Suprapubic skin (tissue), 4 donors: ENCODE data around the gene SFMBT1. TPM values are rescaled to one million over a fixed set of nuclear protein-coding genes. Genes with fewer than 3 reads are reported as not detected.

Source experiments
- DNase-seq, 2 donors: peaks; one replicate each; pipeline ENCODE4 v3.0.0-alpha.2; 2019; ENCODE audit warnings: low spot score in 2 of 2
- H3K27ac ChIP-seq: fragments of 200-600 bp; sonication (generic); one replicate; pipeline ENCODE4 v1.5.1; 2019
- H3K27me3 ChIP-seq: fragments of 200-600 bp; sonication (generic); one replicate; pipeline ENCODE4 v1.5.1; 2019
- H3K36me3 ChIP-seq: fragments of 200-600 bp; sonication (generic); one replicate; pipeline ENCODE4 v1.5.1; 2019
- H3K4me1 ChIP-seq: fragments of 200-600 bp; sonication (generic); one replicate; pipeline ENCODE4 v1.5.1; 2019
- H3K4me3 ChIP-seq: fragments of 200-600 bp; sonication (generic); one replicate; pipeline ENCODE4 v1.5.1; 2019; ENCODE audit warnings: mild to moderate bottlenecking
- H3K9me3 ChIP-seq: fragments of 200-600 bp; sonication (generic); one replicate; pipeline ENCODE4 v1.5.1; 2019
- EP300 ChIP-seq: sonication (generic); formaldehyde crosslinking; IDR thresholded peaks from one replicate; pipeline ENCODE4 v1.6.1; 2017; ENCODE audit warnings: antibody characterized with exemption
- POLR2A ChIP-seq, 2 donors: fragments of 450-650 bp; IDR thresholded peaks; one replicate each; pipeline ENCODE4 v1.6.1; 2017; ENCODE audit warnings: antibody characterized with exemption in 2 of 2, mild to moderate bottlenecking in 2 of 2, moderate library complexity in 2 of 2
- POLR2AphosphoS5 ChIP-seq, 3 donors: sonication (generic); formaldehyde crosslinking; IDR thresholded peaks; one replicate each; pipeline ENCODE4 v1.6.1; 2017; ENCODE audit warnings: antibody characterized with exemption in 3 of 3
- WGBS: methylation state at CpG from one replicate; pipeline ENCODE4 v1.1.5; 2018; 5-methylcytosine and 5-hydroxymethylcytosine counted together
- total RNA-seq, 4 donors: library from RNA; depleted of rRNA; stranded (reverse); fragments of >200 nt; gene quantifications; one replicate each; pipeline ENCODE4 v1.1.0, GENCODE V29; 2016
- TF ChIP-seq, protein P1 (sequence below), 2 donors: fragments of 200-600 bp in 1 of 2; fragments of 450-650 bp in 1 of 2; sonication (generic) in 1 of 2; IDR thresholded peaks; one replicate each; pipeline ENCODE4 v1.5.1; 2016 to 2019; ENCODE audit warnings: antibody characterized with exemption in 2 of 2, mild to moderate bottlenecking in 1 of 2, moderate library complexity in 1 of 2

Gene SFMBT1
- total RNA-seq, 4 donors from 2014 or later: 9.7 to 25.5 (median 13.1) TPM

DNA sequence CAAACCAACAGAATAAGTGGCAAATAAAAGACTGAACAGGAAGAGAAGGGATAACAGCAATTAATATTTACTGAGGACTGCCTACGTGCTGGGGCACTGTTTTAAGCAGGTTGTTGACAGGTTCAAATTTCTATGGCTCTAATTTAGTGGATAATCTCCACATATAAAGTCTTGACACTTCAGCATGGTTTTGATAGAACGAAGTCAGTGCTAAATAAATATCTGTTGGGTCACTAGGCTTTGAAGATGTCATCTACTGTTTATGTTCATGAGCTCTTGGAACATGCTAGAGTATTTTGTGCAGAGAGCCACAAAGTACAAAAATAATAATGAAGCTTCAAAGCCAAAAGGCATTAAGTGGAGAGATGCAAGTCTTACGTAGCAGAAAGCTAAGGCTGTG, 74.0 kb downstream of the SFMBT1 start:
- TF ChIP-seq POLR2A (IDR thresholded peaks at IDR 0.05) (no peak), EP300 (no peak), POLR2AphosphoS5 (IDR thresholded peaks at IDR 0.05) (no peak)
- TF ChIP-seq, protein P1, sequence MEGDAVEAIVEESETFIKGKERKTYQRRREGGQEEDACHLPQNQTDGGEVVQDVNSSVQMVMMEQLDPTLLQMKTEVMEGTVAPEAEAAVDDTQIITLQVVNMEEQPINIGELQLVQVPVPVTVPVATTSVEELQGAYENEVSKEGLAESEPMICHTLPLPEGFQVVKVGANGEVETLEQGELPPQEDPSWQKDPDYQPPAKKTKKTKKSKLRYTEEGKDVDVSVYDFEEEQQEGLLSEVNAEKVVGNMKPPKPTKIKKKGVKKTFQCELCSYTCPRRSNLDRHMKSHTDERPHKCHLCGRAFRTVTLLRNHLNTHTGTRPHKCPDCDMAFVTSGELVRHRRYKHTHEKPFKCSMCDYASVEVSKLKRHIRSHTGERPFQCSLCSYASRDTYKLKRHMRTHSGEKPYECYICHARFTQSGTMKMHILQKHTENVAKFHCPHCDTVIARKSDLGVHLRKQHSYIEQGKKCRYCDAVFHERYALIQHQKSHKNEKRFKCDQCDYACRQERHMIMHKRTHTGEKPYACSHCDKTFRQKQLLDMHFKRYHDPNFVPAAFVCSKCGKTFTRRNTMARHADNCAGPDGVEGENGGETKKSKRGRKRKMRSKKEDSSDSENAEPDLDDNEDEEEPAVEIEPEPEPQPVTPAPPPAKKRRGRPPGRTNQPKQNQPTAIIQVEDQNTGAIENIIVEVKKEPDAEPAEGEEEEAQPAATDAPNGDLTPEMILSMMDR (IDR thresholded peaks at IDR 0.05): no peak
- 93% methylated on average over 3 of the region's 3 CpGs for WGBS

DNA sequence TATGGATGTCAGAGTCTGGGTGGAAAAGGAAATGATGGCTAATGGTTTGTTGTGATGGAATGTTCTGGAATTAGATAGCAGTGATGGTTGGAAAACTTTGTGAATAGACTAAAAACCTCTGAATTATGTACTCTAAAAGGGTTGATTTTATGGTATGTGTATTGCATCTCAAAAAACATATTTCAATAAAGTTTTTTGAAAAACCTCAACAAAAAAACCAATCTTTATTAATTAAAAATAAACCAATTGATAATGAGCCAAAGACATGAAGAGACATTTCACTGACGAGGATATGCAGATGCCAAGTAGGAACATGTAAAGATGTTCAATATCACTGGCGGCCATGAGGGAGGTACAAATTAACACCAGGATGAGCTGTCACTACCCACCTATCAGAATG, 78.5 kb downstream of the SFMBT1 start:
- TF ChIP-seq EP300: no peak
- TF ChIP-seq POLR2A (IDR thresholded peaks at IDR 0.05): no peak
- no peak for TF ChIP-seq POLR2AphosphoS5 (IDR thresholded peaks at IDR 0.05)
- TF ChIP-seq, protein P1 (IDR thresholded peaks at IDR 0.05): no peak
- no peak overlapping the region for H3K4me3 ChIP-seq
- H3K27ac ChIP-seq: no peak overlapping the region
- H3K4me1 ChIP-seq: no peaks in the 10 kb centered on the region
- WGBS: 73% methylated on average over 2 of the region's 2 CpGs
- H3K36me3 ChIP-seq: peaks cover 10% of the 10 kb centered on the region
- H3K27me3 ChIP-seq: no peaks in the 10 kb centered on the region
- DNase-seq: no peak
- no peaks in the 10 kb centered on the region for H3K9me3 ChIP-seq

More for the DNA sequence above, 74.0 kb downstream of the SFMBT1 start:
- no peaks in the 10 kb centered on the region for H3K27me3 ChIP-seq
- DNase-seq: no peak
- no peaks in the 10 kb centered on the region for H3K9me3 ChIP-seq
- H3K36me3 ChIP-seq: peaks cover 10% of the 10 kb centered on the region
- H3K27ac ChIP-seq: no peak overlapping the region
- H3K4me1 ChIP-seq: no peaks in the 10 kb centered on the region
- H3K4me3 ChIP-seq: no peak overlapping the region

DNA sequence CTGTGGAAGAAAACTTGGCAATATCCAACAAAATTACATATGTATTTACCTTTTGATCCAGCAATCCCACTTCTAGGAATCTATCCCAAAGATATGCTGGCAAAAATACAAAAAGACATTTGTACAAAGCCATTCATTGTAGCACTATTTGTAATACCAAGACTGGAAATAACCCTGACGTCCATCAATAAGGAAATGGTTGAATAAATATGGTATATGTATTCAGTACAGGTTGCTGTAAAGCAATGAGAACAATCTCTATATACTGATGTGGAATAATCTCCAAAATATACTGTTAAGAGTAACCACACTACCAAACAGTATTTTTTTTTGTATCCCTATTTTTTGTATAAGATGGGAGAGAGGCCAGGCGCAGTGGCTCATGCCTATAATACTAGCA, 83.7 kb downstream of the SFMBT1 start:
- H3K36me3 ChIP-seq: no peaks in the 10 kb centered on the region
- no peaks in the 10 kb centered on the region for H3K4me1 ChIP-seq
- TF ChIP-seq POLR2A (IDR thresholded peaks at IDR 0.05): no peak
- no peak for TF ChIP-seq POLR2AphosphoS5 (IDR thresholded peaks at IDR 0.05)
- TF ChIP-seq EP300: no peak
- TF ChIP-seq, protein P1 (IDR thresholded peaks at IDR 0.05): no peak
- H3K4me3 ChIP-seq: no peak overlapping the region
- H3K27me3 ChIP-seq: no peaks in the 10 kb centered on the region
- H3K9me3 ChIP-seq: no peaks in the 10 kb centered on the region
- DNase-seq: no peak
- 94% methylated on average over 2 of the region's 2 CpGs for WGBS
- no peak overlapping the region for H3K27ac ChIP-seq

DNA sequence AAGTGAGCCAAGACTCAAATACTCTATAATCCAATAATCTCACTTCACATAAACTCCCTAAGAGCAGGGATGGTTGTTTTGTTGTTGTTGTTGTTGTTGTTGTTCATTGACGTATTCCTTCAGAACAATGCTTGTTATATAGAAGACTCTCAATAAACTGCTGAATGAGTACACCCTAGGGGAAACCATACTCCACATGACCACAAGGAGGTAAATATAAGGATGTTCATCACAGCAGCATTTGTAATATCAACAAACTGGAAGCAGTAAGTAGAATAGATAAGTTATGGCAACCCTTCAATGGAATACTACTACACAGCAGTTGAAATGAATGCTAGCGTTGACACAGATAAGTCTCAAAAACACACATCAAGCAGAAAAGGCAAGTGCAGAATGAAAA, 86.1 kb downstream of the SFMBT1 start:
- TF ChIP-seq POLR2AphosphoS5 (IDR thresholded peaks at IDR 0.05) (no peak), EP300 (no peak), POLR2A (IDR thresholded peaks at IDR 0.05) (no peak)
- TF ChIP-seq, protein P1 (IDR thresholded peaks at IDR 0.05): no peak

DNA sequence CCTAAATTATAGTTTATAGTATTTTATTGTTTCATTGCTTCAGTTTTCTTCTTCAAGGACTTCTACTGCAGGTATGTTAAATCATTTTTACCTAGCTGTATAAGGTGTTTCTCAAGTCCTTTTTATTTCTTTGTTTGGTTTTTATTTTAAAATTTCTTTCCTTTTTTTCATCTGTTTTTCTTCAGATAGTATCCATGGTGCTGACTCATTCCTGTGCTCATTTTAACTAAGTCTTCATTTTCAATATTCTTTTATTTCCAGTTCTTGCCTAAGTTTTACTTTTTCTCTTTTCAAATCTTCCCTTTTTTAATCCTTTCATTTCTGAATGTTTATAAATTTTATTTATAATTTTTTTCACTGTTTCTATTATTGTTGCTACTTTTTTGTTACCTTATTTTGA, 106.3 kb downstream of the SFMBT1 start:
- TF ChIP-seq EP300 (no peak), POLR2A (IDR thresholded peaks at IDR 0.05) (no peak), POLR2AphosphoS5 (IDR thresholded peaks at IDR 0.05) (no peak)
- TF ChIP-seq, protein P1 (IDR thresholded peaks at IDR 0.05): no peak
- DNase-seq: no peak
- no peak overlapping the region for H3K27ac ChIP-seq

More for the DNA sequence above, 86.1 kb downstream of the SFMBT1 start:
- Histone ChIP-seq H3K4me1 (no peaks in the 10 kb centered on the region), H3K4me3 (no peak overlapping the region), H3K27ac (no peak overlapping the region), H3K9me3 (no peaks in the 10 kb centered on the region), H3K27me3 (no peaks in the 10 kb centered on the region), H3K36me3 (no peaks in the 10 kb centered on the region)
- 96% methylated on average over 2 of the region's 2 CpGs for WGBS
- no peak for DNase-seq

More for the DNA sequence above, 106.3 kb downstream of the SFMBT1 start:
- Histone ChIP-seq H3K36me3 (no peaks in the 10 kb centered on the region), H3K4me1 (no peaks in the 10 kb centered on the region), H3K27me3 (no peaks in the 10 kb centered on the region), H3K4me3 (no peak overlapping the region), H3K9me3 (no peaks in the 10 kb centered on the region)
